IPS-15b (cell line): ENCODE data around the gene GSK3B.
A peak's percentile ranks its signal among the peaks of the same experiment; 100 is the strongest.

Experiments
- H3K27me3 ChIP-seq: one replicate; pipeline ENCODE4 v1.6.1; 2013; ENCODE audit warnings: low read length; ENCODE audit not compliant: control insufficient read depth, insufficient read depth
- H3K36me3 ChIP-seq: one replicate; pipeline ENCODE4 v1.6.1; 2013; ENCODE audit warnings: low read length; ENCODE audit not compliant: control insufficient read depth, insufficient read depth
- H3K4me1 ChIP-seq: one replicate; pipeline ENCODE4 v1.6.1; 2013; ENCODE audit warnings: mild to moderate bottlenecking, low read length; ENCODE audit not compliant: control insufficient read depth, insufficient read depth
- H3K4me3 ChIP-seq: one replicate; pipeline ENCODE4 v1.5.1; 2013; ENCODE audit warnings: low read depth, low read length
- H3K9ac ChIP-seq: one replicate; pipeline ENCODE4 v1.6.1; 2013; ENCODE audit warnings: low read depth, mild to moderate bottlenecking, low read length
- H3K9me3 ChIP-seq: one replicate; pipeline ENCODE4 v1.6.1; 2013; ENCODE audit warnings: mild to moderate bottlenecking, low read length; ENCODE audit not compliant: control insufficient read depth, insufficient read depth

GSK3B gene

GRCh38 chr3:119818937-119819336 lies 275.3 kb downstream of the GSK3B start:
- no peaks in the 10 kb centered on the region for H3K9me3 ChIP-seq
- H3K4me3 ChIP-seq: no peak overlapping the region
- no peaks in the 10 kb centered on the region for H3K27me3 ChIP-seq
- no peaks in the 10 kb centered on the region for H3K36me3 ChIP-seq
- no peak overlapping the region for H3K9ac ChIP-seq
- no peaks in the 10 kb centered on the region for H3K4me1 ChIP-seq

- H3K9ac ChIP-seq: no peak overlapping the region
- H3K27me3 ChIP-seq: no peaks in the 10 kb centered on the region
Observed at GRCh38 chr3:119817583-119818363, 276.5 kb downstream of the GSK3B start.

DNA sequence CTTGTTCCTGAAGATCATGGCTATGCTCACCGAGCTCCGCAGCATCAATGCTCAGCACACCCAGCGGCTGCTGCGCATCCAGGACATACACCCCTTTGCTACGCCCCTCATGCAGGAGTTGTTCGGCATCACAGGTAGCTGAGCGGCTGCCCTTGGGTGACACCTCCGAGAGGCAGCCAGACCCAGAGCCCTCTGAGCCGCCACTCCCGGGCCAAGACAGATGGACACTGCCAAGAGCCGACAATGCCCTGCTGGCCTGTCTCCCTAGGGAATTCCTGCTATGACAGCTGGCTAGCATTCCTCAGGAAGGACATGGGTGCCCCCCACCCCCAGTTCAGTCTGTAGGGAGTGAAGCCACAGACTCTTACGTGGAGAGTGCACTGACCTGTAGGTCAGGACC lies 277.2 kb downstream of the GSK3B start:
- no peaks in the 10 kb centered on the region for H3K4me1 ChIP-seq
- H3K36me3 ChIP-seq: no peaks in the 10 kb centered on the region
- no peaks in the 10 kb centered on the region for H3K9me3 ChIP-seq
- no peak overlapping the region for H3K4me3 ChIP-seq
- H3K9ac ChIP-seq: no peak overlapping the region
- H3K27me3 ChIP-seq: no peaks in the 10 kb centered on the region

More at GRCh38 chr3:119817583-119818363, 276.5 kb downstream of the GSK3B start:
- Histone ChIP-seq H3K36me3 (no peaks in the 10 kb centered on the region), H3K4me3 (no peak overlapping the region), H3K9me3 (no peaks in the 10 kb centered on the region), H3K4me1 (no peaks in the 10 kb centered on the region)

DNA sequence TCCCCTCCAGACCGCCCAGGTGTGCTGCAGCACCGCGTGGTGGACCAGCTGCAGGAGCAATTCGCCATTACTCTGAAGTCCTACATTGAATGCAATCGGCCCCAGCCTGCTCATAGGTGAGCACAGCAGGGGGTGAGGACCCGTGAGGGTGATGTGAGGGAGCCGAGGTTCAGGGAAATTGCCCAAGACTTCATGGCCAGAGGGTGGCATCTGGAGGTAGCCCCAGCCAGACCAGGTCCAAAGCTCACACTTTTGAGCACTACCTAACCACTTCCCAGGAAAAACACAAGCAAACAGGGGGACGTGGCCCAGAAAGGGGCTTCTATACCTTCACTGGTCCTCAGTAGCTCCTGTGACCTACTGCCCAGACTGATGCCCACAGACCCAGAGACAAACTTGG lies 278.5 kb downstream of the GSK3B start:
- H3K27me3 ChIP-seq: peaks cover 2% of the 10 kb centered on the region
- H3K9ac ChIP-seq: no peak overlapping the region
- no peaks in the 10 kb centered on the region for H3K4me1 ChIP-seq
- no peaks in the 10 kb centered on the region for H3K36me3 ChIP-seq
- H3K9me3 ChIP-seq: no peaks in the 10 kb centered on the region
- no peak overlapping the region for H3K4me3 ChIP-seq

DNA sequence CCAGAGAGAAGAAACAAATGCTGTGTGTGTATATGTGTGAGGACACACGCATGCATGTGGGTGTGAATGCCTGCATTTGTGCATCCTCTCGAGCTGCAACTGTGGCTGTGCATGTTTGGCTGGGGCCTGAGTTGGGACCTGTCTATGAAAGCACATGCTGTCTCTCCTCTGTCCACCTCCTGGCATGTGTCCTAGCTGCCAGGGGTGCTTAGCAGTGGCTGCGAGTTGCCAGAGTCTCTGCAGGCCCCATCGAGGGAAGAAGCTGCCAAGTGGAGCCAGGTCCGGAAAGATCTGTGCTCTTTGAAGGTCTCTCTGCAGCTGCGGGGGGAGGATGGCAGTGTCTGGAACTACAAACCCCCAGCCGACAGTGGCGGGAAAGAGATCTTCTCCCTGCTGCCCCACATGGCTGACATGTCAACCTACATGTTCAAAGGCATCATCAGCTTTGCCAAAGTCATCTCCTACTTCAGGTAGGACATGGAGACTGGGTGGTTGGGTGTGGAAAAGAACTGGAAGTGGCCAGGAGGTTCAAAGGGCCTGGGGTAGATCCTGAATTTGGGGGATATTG lies 281.7 kb downstream of the GSK3B start:
- no peaks in the 10 kb centered on the region for H3K36me3 ChIP-seq
- peaks cover 4% of the 10 kb centered on the region for H3K4me1 ChIP-seq
- peaks cover 2% of the 10 kb centered on the region for H3K27me3 ChIP-seq
- no peaks in the 10 kb centered on the region for H3K9me3 ChIP-seq
- H3K9ac ChIP-seq: no peak overlapping the region
- no peak overlapping the region for H3K4me3 ChIP-seq

GRCh38 chr3:119810018-119810435 lies 284.2 kb downstream of the GSK3B start:
- Histone ChIP-seq H3K4me3 (peak overlapping the region; percentile 66), H3K36me3 (no peaks in the 10 kb centered on the region), H3K27me3 (peaks cover 2% of the 10 kb centered on the region), H3K4me1 (peaks cover 4% of the 10 kb centered on the region), H3K9me3 (no peaks in the 10 kb centered on the region), H3K9ac (peak overlapping the region; percentile 56)

GRCh38 chr3:119809249-119810017 lies 284.8 kb downstream of the GSK3B start:
- H3K9me3 ChIP-seq: no peaks in the 10 kb centered on the region
- no peaks in the 10 kb centered on the region for H3K36me3 ChIP-seq
- peaks cover 4% of the 10 kb centered on the region for H3K4me1 ChIP-seq
- H3K9ac ChIP-seq: peak overlapping the region; percentile 56
- H3K4me3 ChIP-seq: peak overlapping the region; percentile 66
- H3K27me3 ChIP-seq: peaks cover 2% of the 10 kb centered on the region

DNA sequence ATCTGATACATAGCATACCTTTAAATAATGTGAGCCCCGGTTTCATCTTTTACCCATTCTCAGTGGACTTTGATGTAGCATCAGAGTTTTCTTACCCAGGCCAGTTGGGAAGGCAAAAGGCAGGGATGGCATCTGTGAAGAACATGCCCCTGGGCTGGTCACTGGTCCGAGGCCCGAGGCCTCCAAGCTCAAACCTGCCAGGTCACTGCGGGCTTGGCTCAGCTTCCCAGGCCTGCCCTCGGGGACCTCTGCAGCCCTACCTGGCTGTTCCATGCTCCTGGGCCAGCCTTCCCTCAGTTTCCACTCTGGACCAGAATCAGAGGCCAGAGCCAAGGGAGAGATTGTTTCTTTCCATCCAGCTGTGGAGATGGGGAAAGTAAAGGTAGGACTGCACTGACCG lies 285.4 kb downstream of the GSK3B start:
- no peaks in the 10 kb centered on the region for H3K36me3 ChIP-seq
- H3K9ac ChIP-seq: no peak overlapping the region
- H3K4me3 ChIP-seq: peak overlapping the region; percentile 27

DNA sequence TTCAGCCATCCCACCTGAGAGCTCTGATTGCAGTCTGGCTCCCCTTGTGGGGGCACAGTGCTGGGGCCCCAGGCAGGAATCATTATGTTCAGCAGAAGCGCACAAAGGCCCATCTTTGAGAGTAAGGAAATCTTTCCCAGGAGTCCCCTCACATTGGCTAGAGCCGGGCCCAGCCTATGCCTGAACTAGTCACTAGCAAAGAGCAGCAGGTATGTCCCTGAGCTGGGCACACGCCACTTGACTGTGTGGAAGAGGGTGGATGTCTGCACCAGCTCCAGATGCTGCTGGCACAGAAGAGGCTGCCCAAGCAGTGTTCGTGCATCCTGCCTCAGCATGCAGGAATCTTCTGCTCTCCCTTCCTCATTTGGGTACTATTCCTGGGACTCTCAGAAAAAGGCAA lies 286.0 kb downstream of the GSK3B start:
- Histone ChIP-seq H3K9ac (no peak overlapping the region), H3K4me1 (peaks cover 4% of the 10 kb centered on the region), H3K9me3 (no peaks in the 10 kb centered on the region), H3K36me3 (no peaks in the 10 kb centered on the region), H3K27me3 (peaks cover 2% of the 10 kb centered on the region), H3K4me3 (no peak overlapping the region)

More for the DNA sequence above, 285.4 kb downstream of the GSK3B start:
- H3K4me1 ChIP-seq: peaks cover 4% of the 10 kb centered on the region
- H3K27me3 ChIP-seq: peaks cover 2% of the 10 kb centered on the region
- no peaks in the 10 kb centered on the region for H3K9me3 ChIP-seq

- Histone ChIP-seq H3K36me3 (no peaks in the 10 kb centered on the region), H3K27me3 (no peaks in the 10 kb centered on the region)
Observed at GRCh38 chr3:119800844-119801243, 293.4 kb downstream of the GSK3B start.

DNA sequence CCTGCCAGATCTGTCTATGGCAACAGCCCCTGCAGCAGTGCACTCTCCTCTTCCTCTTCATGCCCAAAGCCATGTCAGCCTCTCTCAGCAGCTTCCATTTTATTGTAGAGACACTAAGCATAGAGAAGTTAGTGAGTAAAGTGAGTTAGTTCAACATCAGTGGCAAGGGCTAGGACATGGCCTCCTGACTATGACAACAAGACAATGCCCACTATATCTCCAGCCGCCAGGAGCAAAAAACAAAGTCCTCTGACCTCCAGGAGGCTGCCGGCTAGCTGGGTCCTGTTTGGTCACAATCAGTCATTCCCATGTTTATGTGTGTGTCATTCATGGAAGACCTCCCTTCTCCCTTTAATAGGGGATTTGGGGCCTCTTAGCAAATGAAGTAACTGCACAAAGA lies 297.5 kb downstream of the GSK3B start:
- no peaks in the 10 kb centered on the region for H3K9me3 ChIP-seq
- H3K4me3 ChIP-seq: no peak overlapping the region
- no peak overlapping the region for H3K9ac ChIP-seq
- H3K27me3 ChIP-seq: no peaks in the 10 kb centered on the region
- H3K4me1 ChIP-seq: peaks cover 10% of the 10 kb centered on the region
- H3K36me3 ChIP-seq: no peaks in the 10 kb centered on the region

More at GRCh38 chr3:119800844-119801243, 293.4 kb downstream of the GSK3B start:
- H3K9me3 ChIP-seq: no peaks in the 10 kb centered on the region
- H3K9ac ChIP-seq: no peak overlapping the region
- H3K4me1 ChIP-seq: peaks cover 1% of the 10 kb centered on the region
- H3K4me3 ChIP-seq: no peak overlapping the region
